ENCODE data around the gene CSTF1.

The CSTF1 gene

GRCh38 chr20:56392132-56392880 is at the start of gene CSTF1, which contains the start of gene AURKA:
CSTF1 (plus strand) TSS chr20:56392645; CDS start chr20:56395553, 2,908 bp downstream.
AURKA (minus strand) TSS chr20:56392215; CDS start chr20:56388197, 4,018 bp downstream.
- peak; percentile 100 for DNase-seq

GRCh38 chr20:56342783-56343182 is 49.7 kb upstream of the CSTF1 start:
- no peak for DNase-seq

- peak; percentile 78 for DNase-seq
Measured at GRCh38 chr20:56343861-56344381, 48.5 kb upstream of the CSTF1 start.

GRCh38 chr20:56345911-56346310 is 46.5 kb upstream of the CSTF1 start:
- no peak for DNase-seq

- no peak for DNase-seq
Measured at GRCh38 chr20:56347628-56348304, 44.7 kb upstream of the CSTF1 start.

- DNase-seq = no peak
Measured at GRCh38 chr20:56348305-56348693, 44.1 kb upstream of the CSTF1 start.

GRCh38 chr20:56348746-56349145 is 43.7 kb upstream of the CSTF1 start:
- no peak for DNase-seq

GRCh38 chr20:56350842-56351241 is 41.6 kb upstream of the CSTF1 start:
- DNase-seq = no peak

GRCh38 chr20:56352345-56353055 is 39.9 kb upstream of the CSTF1 start:
- no peak for DNase-seq

- DNase-seq = no peak
Measured at GRCh38 chr20:56353356-56353755, 39.1 kb upstream of the CSTF1 start.

GRCh38 chr20:56358070-56358469 is 34.4 kb upstream of the CSTF1 start:
- DNase-seq = no peak

- peak; percentile 95 for DNase-seq
Measured at GRCh38 chr20:56358600-56359211, 33.7 kb upstream of the CSTF1 start, which contains the start of gene FAM210B. FAM210B (plus strand) TSS chr20:56358974; CDS start chr20:56359006, 32 bp downstream.

- DNase-seq = peak; percentile 70
Measured at GRCh38 chr20:56359212-56360132, 33.0 kb upstream of the CSTF1 start.

- DNase-seq = no peak
Measured at GRCh38 chr20:56360133-56360907, 32.1 kb upstream of the CSTF1 start.

GRCh38 chr20:56360908-56361205 is 31.6 kb upstream of the CSTF1 start:
- no peak for DNase-seq

GRCh38 chr20:56361900-56362299 is 30.5 kb upstream of the CSTF1 start:
- no peak for DNase-seq

- DNase-seq = peak; percentile 97
Measured at GRCh38 chr20:56362833-56363413, 29.5 kb upstream of the CSTF1 start.

- no peak for DNase-seq
Measured at GRCh38 chr20:56363491-56363890, 29.0 kb upstream of the CSTF1 start.

GRCh38 chr20:56368351-56369134 is 23.9 kb upstream of the CSTF1 start:
- DNase-seq = no peak

- no peak for DNase-seq
Measured at GRCh38 chr20:56369179-56369578, 23.3 kb upstream of the CSTF1 start.
